Tibial nerve (tissue), 4 donors: ENCODE results near the gene ARHGEF4. TPM values are rescaled to one million over a fixed set of nuclear protein-coding genes. Genes with fewer than 3 reads are reported as not detected.

Experiments used
- DNase-seq, 2 donors: peaks; one replicate each; pipeline ENCODE4 v3.0.0-alpha.2; 2019; ENCODE audit warnings: low spot score in 2 of 2
- H3K27ac ChIP-seq, 4 donors: fragments of 200-600 bp; sonication (generic) in 3 of 4; one replicate each; pipeline ENCODE4 v1.5.1; 2017 to 2019; ENCODE audit warnings: mild to moderate bottlenecking in 1 of 4
- H3K27me3 ChIP-seq, 2 donors: fragments of 200-600 bp; sonication (generic) in 1 of 2; one replicate each; pipeline versions ENCODE4 v1.5.1 to v1.6.0; 2017 to 2019
- H3K36me3 ChIP-seq, 3 donors: fragments of 200-600 bp; sonication (generic); one replicate each; pipeline ENCODE4 v1.5.1; 2018 to 2019
- H3K4me1 ChIP-seq, 4 donors: fragments of 200-600 bp; sonication (generic) in 3 of 4; one replicate each; pipeline ENCODE4 v1.5.1; 2017 to 2019
- H3K4me3 ChIP-seq, 4 donors: fragments of 200-600 bp; sonication (generic) in 3 of 4; one replicate each; pipeline ENCODE4 v1.5.1; 2017 to 2019; ENCODE audit warnings: mild to moderate bottlenecking in 1 of 4, moderate library complexity in 1 of 4
- H3K9me3 ChIP-seq, 4 donors: fragments of 200-600 bp; sonication (generic) in 3 of 4; one replicate each; pipeline ENCODE4 v1.5.1; 2017 to 2019
- CTCF ChIP-seq, 5 experiments: fragments of 200-600 bp in 3 of 5; fragments of 450-650 bp in 2 of 5; sonication (generic) in 3 of 5; IDR thresholded peaks; one replicate each; pipeline ENCODE4 v1.5.1; 2016 to 2019; ENCODE audit warnings: antibody characterized with exemption in 5 of 5, mild to moderate bottlenecking in 3 of 5, moderate library complexity in 2 of 5
- EP300 ChIP-seq, 2 donors: sonication (generic); formaldehyde crosslinking; IDR thresholded peaks; one replicate each; pipeline ENCODE4 v1.6.1; 2017; ENCODE audit warnings: antibody characterized with exemption in 2 of 2, mild to moderate bottlenecking in 1 of 2
- POLR2A ChIP-seq, 2 donors: fragments of 450-650 bp; IDR thresholded peaks; one replicate each; pipeline ENCODE4 v1.6.1; 2017; ENCODE audit warnings: antibody characterized with exemption in 2 of 2, mild to moderate bottlenecking in 2 of 2, moderate library complexity in 2 of 2
- WGBS, 2 donors: methylation state at CpG; one replicate each; pipeline ENCODE4 v1.1.5; 2018; 5-methylcytosine and 5-hydroxymethylcytosine counted together
- total RNA-seq, 4 donors: library from RNA; depleted of rRNA; stranded (reverse); fragments of >200 nt; gene quantifications; one replicate each; pipeline ENCODE4 v1.1.0, GENCODE V29; 2016

Gene ARHGEF4
- total RNA-seq, 4 donors from 2014 or later = 16.3 to 50.7 (median 23.3) TPM

DNA sequence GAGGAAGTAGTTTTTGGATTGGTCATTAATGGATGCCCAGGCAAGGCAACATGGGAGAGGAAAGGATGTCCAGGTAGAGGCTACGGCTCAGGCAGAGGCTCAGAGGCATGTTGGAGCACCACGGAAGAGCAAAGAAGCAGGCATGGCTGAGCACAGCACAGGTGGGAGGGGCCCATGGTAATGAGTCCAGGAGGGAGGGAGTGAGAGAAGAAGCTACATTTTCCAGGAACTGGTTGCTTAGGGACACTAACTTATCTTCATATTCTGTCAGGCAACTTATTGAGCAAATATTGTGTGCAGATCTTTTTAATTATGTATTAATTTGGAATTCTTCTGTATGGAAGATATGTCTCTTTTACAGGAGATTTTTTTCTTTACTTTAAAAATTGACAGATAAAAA, 42.2 kb downstream of the ARHGEF4 start:
- no peaks in the 10 kb centered on the region for H3K4me1 ChIP-seq
- no peak overlapping the region for H3K27ac ChIP-seq
- TF ChIP-seq POLR2A (IDR thresholded peaks at IDR 0.05) = no peak
- TF ChIP-seq EP300 (IDR thresholded peaks at IDR 0.05) = no peak
- TF ChIP-seq CTCF (IDR thresholded peaks at IDR 0.05) = no peak
- no peaks in the 10 kb centered on the region for H3K27me3 ChIP-seq
- no peak for DNase-seq
- H3K36me3 ChIP-seq = no peaks in the 10 kb centered on the region
- H3K9me3 ChIP-seq = peaks cover 0 to 10% (median 0%) of the 10 kb centered on the region in 4 donors
- no peak overlapping the region for H3K4me3 ChIP-seq
- 75 to 82% methylated on average over 2 of the region's 2 CpGs for WGBS, 2 donors

GRCh38 chr2:130882111-130882690, 45.5 kb downstream of the ARHGEF4 start:
- no peak for DNase-seq
- no peak for TF ChIP-seq CTCF (IDR thresholded peaks at IDR 0.05)
- Histone ChIP-seq H3K27me3 (no peaks in the 10 kb centered on the region), H3K27ac (no peak overlapping the region), H3K9me3 (peaks cover 0 to 10% (median 0%) of the 10 kb centered on the region in 4 donors), H3K4me3 (no peak overlapping the region), H3K4me1 (no peaks in the 10 kb centered on the region), H3K36me3 (no peaks in the 10 kb centered on the region)
- 74 to 86% methylated on average over 6 of the region's 6 CpGs for WGBS, 2 donors

DNA sequence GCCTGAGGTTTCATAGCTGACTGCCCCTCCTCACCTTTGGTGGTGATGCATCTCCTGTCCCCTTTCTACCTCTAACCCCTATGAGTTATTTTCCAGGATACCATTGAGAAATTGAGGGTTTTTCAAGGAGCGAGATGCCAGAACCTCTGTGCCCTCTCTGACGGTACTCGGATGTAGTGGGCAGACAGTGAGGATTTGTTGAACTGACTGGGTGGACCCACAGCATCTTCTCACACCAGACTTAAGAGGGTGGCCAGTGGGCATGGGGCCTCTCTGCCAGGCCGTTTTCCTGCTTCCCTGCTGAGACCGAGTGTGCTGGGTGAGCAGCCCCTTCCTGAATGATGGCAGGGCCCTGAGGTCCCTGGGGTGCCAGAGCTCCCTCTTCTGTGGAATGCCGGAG, 46.3 kb downstream of the ARHGEF4 start:
- Histone ChIP-seq H3K9me3 (peaks cover 0 to 10% (median 0%) of the 10 kb centered on the region in 4 donors), H3K4me3 (no peak overlapping the region), H3K4me1 (no peaks in the 10 kb centered on the region), H3K36me3 (no peaks in the 10 kb centered on the region), H3K27ac (no peak overlapping the region), H3K27me3 (no peaks in the 10 kb centered on the region)
- DNase-seq = no peak
- TF ChIP-seq EP300 (IDR thresholded peaks at IDR 0.05) (no peak), CTCF (IDR thresholded peaks at IDR 0.05) (no peak), POLR2A (IDR thresholded peaks at IDR 0.05) (no peak)
- WGBS, 2 donors = 68 to 79% methylated on average over 6 of the region's 6 CpGs

- no peaks in the 10 kb centered on the region for H3K36me3 ChIP-seq
- 40 to 48% methylated on average over 4 of the region's 4 CpGs for WGBS, 2 donors
- TF ChIP-seq CTCF (IDR thresholded peaks at IDR 0.05) = no peak
- TF ChIP-seq EP300 (IDR thresholded peaks at IDR 0.05) = no peak
- no peak for TF ChIP-seq POLR2A (IDR thresholded peaks at IDR 0.05)
- no peaks in the 10 kb centered on the region for H3K27me3 ChIP-seq
- peaks cover 0 to 5% (median 0%) of the 10 kb centered on the region in 4 donors for H3K9me3 ChIP-seq
- no peak overlapping the region for H3K4me3 ChIP-seq
- no peak for DNase-seq
- no peak overlapping the region for H3K27ac ChIP-seq
- no peaks in the 10 kb centered on the region for H3K4me1 ChIP-seq
Measured at GRCh38 chr2:130883496-130883895, 46.8 kb downstream of the ARHGEF4 start.

- TF ChIP-seq POLR2A (IDR thresholded peaks at IDR 0.05) (no peak), CTCF (IDR thresholded peaks at IDR 0.05) (no peak)
- Histone ChIP-seq H3K36me3 (no peaks in the 10 kb centered on the region), H3K4me3 (no peak overlapping the region), H3K9me3 (no peaks in the 10 kb centered on the region), H3K27ac (no peak overlapping the region), H3K27me3 (no peaks in the 10 kb centered on the region), H3K4me1 (no peaks in the 10 kb centered on the region)
- WGBS, 2 donors = 70 to 77% methylated on average over 4 of the region's 4 CpGs
- no peak for DNase-seq
Measured at GRCh38 chr2:130884013-130884412, 47.3 kb downstream of the ARHGEF4 start.
